Cardiac atrium fibroblast (primary cell): ENCODE data around the gene PDLIM5. TPM values are rescaled to one million over a fixed set of nuclear protein-coding genes. Genes with fewer than 3 reads are reported as not detected.

ENCODE experiments used
- total RNA-seq: library from RNA; depleted of rRNA; stranded (reverse); fragments of >200 nt; gene quantifications from 2 replicates; pipeline ENCODE4 v1.2.3, GENCODE V29; 2015

PDLIM5 gene
- 90.8 and 120 TPM in 2 replicates for total RNA-seq

GRCh38 chr4:94451695-94452475, at the start of gene PDLIM5:
Gene PDLIM5 (plus strand): TSS chr4:94451942. CDS start chr4:94455289, 3,347 bp downstream.

Other genes with a start within 250 kb of the PDLIM5 start
- gene SMARCAD1, start 244.1 kb upstream of the PDLIM5 start, total RNA-seq = 13.9 and 17.2 TPM in 2 replicates
- gene HPGDS, start 109.1 kb upstream of the PDLIM5 start, total RNA-seq = not detected in 2 replicates